Measurements from ENCODE around the gene CADPS2. TPM values are rescaled to one million over a fixed set of nuclear protein-coding genes. Genes with fewer than 3 reads are reported as not detected.

Gene CADPS2
- total and polyA plus RNA-seq, 2 of the 8 experiments (the other 6 are each of a cell fraction or from before 2014, with no cell fraction given) = 8.9 to 22.3 TPM

DNA sequence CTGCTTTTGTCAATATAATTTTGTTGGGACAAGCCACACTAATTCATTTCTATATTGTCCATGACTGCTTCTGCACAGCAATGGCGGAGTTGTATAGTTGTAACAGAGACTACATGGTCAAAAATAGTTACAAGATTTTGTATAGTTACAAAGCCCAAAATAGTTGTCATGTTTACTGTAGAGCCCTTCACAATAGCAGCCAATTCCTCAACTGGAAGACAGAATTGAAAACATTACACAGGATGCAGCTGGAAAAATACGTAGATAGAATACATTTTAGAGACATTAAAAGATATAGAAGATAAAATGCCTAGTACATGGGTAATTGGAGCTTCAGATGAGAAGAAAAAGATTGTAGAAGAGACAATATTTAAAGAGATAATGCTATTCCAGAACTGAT, 425.3 kb downstream of the CADPS2 start:
- no peak overlapping the region for H2BK120ac ChIP-seq (replicated peaks; ENCODE audit: low read depth, low read length)
- H2BK20ac ChIP-seq (ENCODE audit: low read length) = no peak overlapping the region
- no peak overlapping the region for H4K5ac ChIP-seq (ENCODE audit: insufficient read length, low read depth, low read length)
- peaks cover 0 to 1% (median 0%) of the 10 kb centered on the region in 4 experiments; a peak in 1 of 7 replicates for H3K27me3 ChIP-seq (replicated peaks in 1 of 4; ENCODE audit: control insufficient read depth in 3 of 4, extremely low read depth in 1 of 4, insufficient read depth in 3 of 4, low read length in 3 of 4)
- H3K23me2 ChIP-seq (ENCODE audit: low read depth, low read length) = no peaks in the 10 kb centered on the region
- H2AK5ac ChIP-seq (ENCODE audit: low read depth, low read length) = no peak overlapping the region
- no peak overlapping the region for H3K18ac ChIP-seq (ENCODE audit: extremely low read depth, low read length)
- H3K9ac ChIP-seq (replicated peaks in 1 of 4; ENCODE audit: extremely low read depth in 1 of 4, low read depth in 3 of 4, low read length in 3 of 4) = no peak overlapping the region
- no peak overlapping the region for H2BK5ac ChIP-seq (ENCODE audit: low read depth, low read length)
- 95% methylated on average over 2 of the region's 2 CpGs; no CpG with 5 or more reads in 1 of the 2 experiments for WGBS, 2 experiments (ENCODE audit: extremely low coverage in 1 of 2, insufficient coverage in 1 of 2, insufficient read length in 1 of 2, insufficient replicate concordance in 2 of 2, low coverage in 1 of 2, low lambda C conversion rate in 2 of 2, missing lambda C conversion rate in 1 of 2)
- no peaks in the 10 kb centered on the region for H4K20me1 ChIP-seq (replicated peaks in 1 of 2; ENCODE audit: control insufficient read depth in 1 of 2, insufficient read depth in 2 of 2, low read length in 2 of 2)
- H3K9me3 ChIP-seq (ENCODE audit: insufficient read depth in 2 of 2, low read depth in 1 of 2, low read length in 1 of 2) = no peaks in the 10 kb centered on the region
- H3K4ac ChIP-seq (replicated peaks; ENCODE audit: insufficient read length, low read depth, low read length) = no peak overlapping the region
- H4K91ac ChIP-seq (replicated peaks; ENCODE audit: insufficient read length, low read length) = no peak overlapping the region
- TF ChIP-seq CTBP2 (IDR thresholded peaks at IDR 0.05; ENCODE audit: borderline replicate concordance, insufficient read depth, insufficient read length, low read length) (no peak), KDM1A (IDR thresholded peaks at IDR 0.05; ENCODE audit: borderline replicate concordance, low read length) (no peak), EP300 (IDR thresholded peaks at IDR 0.05; ENCODE audit: borderline replicate concordance in 1 of 2, low read depth in 2 of 2, low read length in 2 of 2) (no peak), EGR1 (IDR thresholded peaks at IDR 0.05; ENCODE audit: borderline replicate concordance, low read depth, low read length) (no peak), BCL11A (IDR thresholded peaks at IDR 0.05; ENCODE audit: low read depth in 2 of 2, low read length in 2 of 2) (no peak), CBX8 (IDR thresholded peaks at IDR 0.05; ENCODE audit: borderline replicate concordance, low read depth, low read length) (no peak), TAF1 (IDR thresholded peaks at IDR 0.05; ENCODE audit: low read depth, low read length) (no peak)
- TF ChIP-seq, protein P1, sequence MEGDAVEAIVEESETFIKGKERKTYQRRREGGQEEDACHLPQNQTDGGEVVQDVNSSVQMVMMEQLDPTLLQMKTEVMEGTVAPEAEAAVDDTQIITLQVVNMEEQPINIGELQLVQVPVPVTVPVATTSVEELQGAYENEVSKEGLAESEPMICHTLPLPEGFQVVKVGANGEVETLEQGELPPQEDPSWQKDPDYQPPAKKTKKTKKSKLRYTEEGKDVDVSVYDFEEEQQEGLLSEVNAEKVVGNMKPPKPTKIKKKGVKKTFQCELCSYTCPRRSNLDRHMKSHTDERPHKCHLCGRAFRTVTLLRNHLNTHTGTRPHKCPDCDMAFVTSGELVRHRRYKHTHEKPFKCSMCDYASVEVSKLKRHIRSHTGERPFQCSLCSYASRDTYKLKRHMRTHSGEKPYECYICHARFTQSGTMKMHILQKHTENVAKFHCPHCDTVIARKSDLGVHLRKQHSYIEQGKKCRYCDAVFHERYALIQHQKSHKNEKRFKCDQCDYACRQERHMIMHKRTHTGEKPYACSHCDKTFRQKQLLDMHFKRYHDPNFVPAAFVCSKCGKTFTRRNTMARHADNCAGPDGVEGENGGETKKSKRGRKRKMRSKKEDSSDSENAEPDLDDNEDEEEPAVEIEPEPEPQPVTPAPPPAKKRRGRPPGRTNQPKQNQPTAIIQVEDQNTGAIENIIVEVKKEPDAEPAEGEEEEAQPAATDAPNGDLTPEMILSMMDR (IDR thresholded peaks at IDR 0.05; ENCODE audit: control extremely low read depth in 1 of 3, insufficient read depth in 1 of 3, low read depth in 1 of 3, low read length in 3 of 3) = no peak
- TF ChIP-seq, protein P2, sequence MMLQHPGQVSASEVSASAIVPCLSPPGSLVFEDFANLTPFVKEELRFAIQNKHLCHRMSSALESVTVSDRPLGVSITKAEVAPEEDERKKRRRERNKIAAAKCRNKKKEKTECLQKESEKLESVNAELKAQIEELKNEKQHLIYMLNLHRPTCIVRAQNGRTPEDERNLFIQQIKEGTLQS (IDR thresholded peaks at IDR 0.05; ENCODE audit: insufficient read depth, low read depth, low read length) = no peak
- TF ChIP-seq, protein P3, sequence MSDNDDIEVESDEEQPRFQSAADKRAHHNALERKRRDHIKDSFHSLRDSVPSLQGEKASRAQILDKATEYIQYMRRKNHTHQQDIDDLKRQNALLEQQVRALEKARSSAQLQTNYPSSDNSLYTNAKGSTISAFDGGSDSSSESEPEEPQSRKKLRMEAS (IDR thresholded peaks at IDR 0.05) = no peak
- no peak overlapping the region for H3K56ac ChIP-seq (replicated peaks; ENCODE audit: insufficient read length, low read depth, low read length)
- no peak overlapping the region for H3K4me3 ChIP-seq (ENCODE audit: extremely low read depth in 1 of 4, insufficient read depth in 2 of 4, low read depth in 3 of 4, low read length in 4 of 4)
- FAIRE-seq (no peak), DNase-seq (ENCODE audit: low read depth in 1 of 2, low spot score in 2 of 2) (no peak)
- H3K4me2 ChIP-seq (ENCODE audit: insufficient read depth in 1 of 2, low read depth in 2 of 2, low read length in 2 of 2) = no peak overlapping the region
- POLR2A ChIA-PET (ENCODE audit: partially characterized antibody) = no interaction called here
- H3K23ac ChIP-seq (ENCODE audit: insufficient read length) = no peak overlapping the region
- no peak overlapping the region for H3K14ac ChIP-seq (ENCODE audit: insufficient read length)
- no peak overlapping the region for H2BK15ac ChIP-seq (ENCODE audit: low read length)
- no peak overlapping the region for H2AFZ ChIP-seq (ENCODE audit: low read length)
- no peaks in the 10 kb centered on the region for H3K36me3 ChIP-seq (ENCODE audit: control insufficient read depth in 2 of 4, insufficient read depth in 4 of 4, low read length in 3 of 4)
- H4K8ac ChIP-seq (ENCODE audit: extremely low read depth, insufficient read depth, low read length) = no peak overlapping the region
- no peaks in the 10 kb centered on the region for H3K79me2 ChIP-seq (ENCODE audit: control insufficient read depth in 1 of 2, insufficient read depth in 2 of 2, low read length in 2 of 2)
- CTCF ChIA-PET (ENCODE audit: partially characterized antibody) = interaction anchor here (1.5 kb wide), 1 partner anchor 30 kb away, joined by 4 read pairs; no protein-coding TSS in a partner anchor
- no peak overlapping the region for H3K27ac ChIP-seq (ENCODE audit: low read depth, low read length)
- peaks cover 0 to 7% (median 4%) of the 10 kb centered on the region in 4 experiments; a peak in 5 of 7 replicates for H3K4me1 ChIP-seq (replicated peaks in 1 of 4; ENCODE audit: control insufficient read depth in 3 of 4, insufficient read depth in 4 of 4, low read length in 3 of 4)
- no peaks in the 10 kb centered on the region for H3K79me1 ChIP-seq (ENCODE audit: low read depth, low read length)
- H2BK12ac ChIP-seq (ENCODE audit: low read depth, low read length) = no peak overlapping the region

Measured in H1 (cell line).